DMS79 treated with DMSO at 0.1 percent for 48 hours (cell line): Measurements from ENCODE around the gene NSUN6.
"Not testable (repeated sequence)": the region's sequence is repeated elsewhere in the genome, so short reads cannot be mapped to it uniquely, and the experiment has no call there.

Experiments used
- DNase-seq: peaks from one replicate; lab custom pipeline; 2025; lab: John Stamatoyannopoulos, UW

The NSUN6 gene

GRCh38 chr10:18659125-18659818, 7.9 kb upstream of the NSUN6 start, which contains the start of gene ARL5B:
ARL5B (plus strand) TSS chr10:18659431; CDS start chr10:18659638, 207 bp downstream.
- peak; percentile 68 for DNase-seq

GRCh38 chr10:18658271-18659124, 7.1 kb upstream of the NSUN6 start:
- DNase-seq = no peak

- no peak for DNase-seq
These were observed 5.3 kb upstream of the NSUN6 start for GRCh38 chr10:18656724-18657123.

GRCh38 chr10:18653112-18653511, 1.7 kb upstream of the NSUN6 start:
- DNase-seq = no peak

GRCh38 chr10:18650404-18650997, 886 bp downstream of the NSUN6 start:
- DNase-seq = no peak

GRCh38 chr10:18649364-18649959, 1.9 kb downstream of the NSUN6 start:
- DNase-seq = no peak

- DNase-seq = no peak
These were observed 3.4 kb downstream of the NSUN6 start for GRCh38 chr10:18647945-18648344.

- no peak for DNase-seq
These were observed 4.2 kb downstream of the NSUN6 start for GRCh38 chr10:18647151-18647550.

GRCh38 chr10:18639719-18640118, 11.7 kb downstream of the NSUN6 start:
- not testable (repeated sequence) for DNase-seq

- not testable (repeated sequence) for DNase-seq
These were observed 14.0 kb downstream of the NSUN6 start for GRCh38 chr10:18637400-18637799.

GRCh38 chr10:18635995-18636394, 15.4 kb downstream of the NSUN6 start:
- DNase-seq = no peak

GRCh38 chr10:18632500-18632899, 18.9 kb downstream of the NSUN6 start:
- DNase-seq = not testable (repeated sequence)

GRCh38 chr10:18627452-18628018, 23.9 kb downstream of the NSUN6 start:
- DNase-seq = peak; percentile 13

GRCh38 chr10:18625886-18626285, 25.5 kb downstream of the NSUN6 start:
- no peak for DNase-seq

GRCh38 chr10:18623671-18624070, 27.7 kb downstream of the NSUN6 start:
- DNase-seq = not testable (repeated sequence)

GRCh38 chr10:18620856-18621255, 30.5 kb downstream of the NSUN6 start:
- no peak for DNase-seq

- peak; percentile 71 for DNase-seq
These were observed 32.4 kb downstream of the NSUN6 start for GRCh38 chr10:18619016-18619415.

- no peak for DNase-seq
These were observed 35.0 kb downstream of the NSUN6 start for GRCh38 chr10:18616337-18616736.

- DNase-seq = no peak
These were observed 35.8 kb downstream of the NSUN6 start for GRCh38 chr10:18615618-18616017.

- no peak for DNase-seq
These were observed 40.2 kb downstream of the NSUN6 start for GRCh38 chr10:18611168-18611567.

- DNase-seq = no peak
These were observed 40.9 kb downstream of the NSUN6 start for GRCh38 chr10:18610517-18610916.

GRCh38 chr10:18608596-18608995, 42.8 kb downstream of the NSUN6 start:
- no peak for DNase-seq
